PC-3 (cell line): ENCODE data around the gene C1orf116. TPM values are rescaled to one million over a fixed set of nuclear protein-coding genes. Genes with fewer than 3 reads are reported as not detected.

Source experiments
- ATAC-seq: fragments of 200-7000 bp; cut with Tn5 transposase; 2 replicates; pipeline ENCODE4 v1.9.1; 2020; ENCODE audit warnings: mild to moderate bottlenecking, moderate library complexity
- BruUV-seq: library from RNA; stranded (reverse); fragments of 400-500 nt; replicated peaks from 2 replicates; lab custom pipeline; 2021; lab: Mats Ljungman, UMichigan
- CTCF ChIA-PET: fragments of 300-600 bp; sonication (Branson Sonifier 250); formaldehyde crosslinking; loops from one replicate; lab custom pipeline; 2022; ENCODE audit warnings: antibody characterized with exemption; lab: Charles Lee
- POLR2A ChIA-PET: fragments of 300-600 bp; sonication (Branson Sonifier 250); formaldehyde crosslinking; loops from one replicate; lab custom pipeline; 2022; ENCODE audit warnings: antibody characterized with exemption; ENCODE audit not compliant: unreplicated experiment; lab: Charles Lee
- DNase-seq: peaks from one replicate; pipeline ENCODE4 v3.0.0-alpha.2; 2015
- H2AFZ ChIP-seq: fragments of 300-600 bp; sonication (generic); 2 replicates; pipeline ENCODE4 v1.6.0; 2016; ENCODE audit warnings: antibody characterized with exemption, low read length
- H3F3A ChIP-seq: fragments of 300-600 bp; sonication (generic); one replicate; pipeline ENCODE4 v1.6.0; 2017; ENCODE audit warnings: antibody characterized with exemption, low read length, control low read depth, mild to moderate bottlenecking; ENCODE audit not compliant: unreplicated experiment
- H3K27ac ChIP-seq: fragments of 300-600 bp; sonication (generic); 2 replicates; pipeline ENCODE4 v1.5.1; 2016; ENCODE audit warnings: mild to moderate bottlenecking, low read length
- H3K27me3 ChIP-seq: fragments of 300-600 bp; sonication (generic); 2 replicates; pipeline ENCODE4 v1.6.1; 2016; ENCODE audit warnings: low read length, mixed read lengths
- H3K36me3 ChIP-seq: fragments of 300-600 bp; sonication (generic); 2 replicates; pipeline ENCODE4 v1.6.1; 2016; ENCODE audit warnings: low read depth, mixed run types, low read length, mixed read lengths
- H3K4me1 ChIP-seq: fragments of 300-600 bp; sonication (generic); 2 replicates; pipeline ENCODE4 v1.5.1; 2016; ENCODE audit warnings: low read length; ENCODE audit not compliant: insufficient read depth
- H3K4me2 ChIP-seq: fragments of 300-600 bp; sonication (generic); 2 replicates; pipeline ENCODE4 v1.6.0; 2016; ENCODE audit warnings: low read length
- H3K4me3 ChIP-seq: fragments of 300-600 bp; sonication (generic); 2 replicates; pipeline ENCODE4 v1.5.1; 2016; ENCODE audit warnings: mild to moderate bottlenecking, low read length, mixed read lengths
- H3K79me2 ChIP-seq: fragments of 300-600 bp; sonication (generic); 2 replicates; pipeline ENCODE4 v1.6.1; 2017; ENCODE audit warnings: low read length, mixed read lengths
- H3K9ac ChIP-seq: fragments of 300-600 bp; sonication (generic); 2 replicates; pipeline ENCODE4 v1.6.0; 2016; ENCODE audit warnings: mild to moderate bottlenecking, low read length
- H3K9me2 ChIP-seq: fragments of 300-600 bp; sonication (generic); replicated peaks from 2 replicates; pipeline ENCODE4 v1.6.1; 2016; ENCODE audit warnings: mixed run types, low read length, mixed read lengths
- H3K9me3 ChIP-seq: fragments of 300-600 bp; sonication (generic); 2 replicates; pipeline ENCODE4 v1.6.1; 2016; ENCODE audit warnings: low read length, mixed read lengths
- H4K20me1 ChIP-seq: fragments of 300-600 bp; sonication (generic); 2 replicates; pipeline ENCODE4 v1.6.1; 2016; ENCODE audit warnings: low read length, mixed read lengths
- EZH2 ChIP-seq: fragments of 300-600 bp; sonication (generic); IDR thresholded peaks from one replicate; pipeline ENCODE4 v1.6.1; 2017; ENCODE audit warnings: antibody characterized with exemption, mild to moderate bottlenecking, low read length; ENCODE audit not compliant: unreplicated experiment
- EZH2phosphoT487 ChIP-seq: fragments of 300-600 bp; sonication (generic); IDR thresholded peaks from 2 replicates; pipeline ENCODE4 v1.6.1; 2018; ENCODE audit warnings: mild to moderate bottlenecking, antibody characterized with exemption, low read length, borderline replicate concordance
- intact Hi-C: fragments of 100-400 bp; cut with micrococcal nuclease; formaldehyde crosslinking; loops from 2 replicates; pipeline ENCODE4 v1.9.0; 2023
- total RNA-seq: library from RNA; depleted of rRNA; stranded (reverse); fragments of >200 nt; gene quantifications from 2 replicates; pipeline ENCODE4 v1.2.3, GENCODE V29; 2014
- TF ChIP-seq, protein P1 (sequence below): fragments of 300-600 bp; sonication (generic); conservative IDR thresholded peaks from 2 replicates; pipeline ENCODE4 v1.5.1; 2017; ENCODE audit warnings: antibody characterized with exemption, low read depth, mild to moderate bottlenecking, low read length

C1orf116 gene
- total RNA-seq, 1 experiment from 2014 or later: 34.9 TPM

DNA sequence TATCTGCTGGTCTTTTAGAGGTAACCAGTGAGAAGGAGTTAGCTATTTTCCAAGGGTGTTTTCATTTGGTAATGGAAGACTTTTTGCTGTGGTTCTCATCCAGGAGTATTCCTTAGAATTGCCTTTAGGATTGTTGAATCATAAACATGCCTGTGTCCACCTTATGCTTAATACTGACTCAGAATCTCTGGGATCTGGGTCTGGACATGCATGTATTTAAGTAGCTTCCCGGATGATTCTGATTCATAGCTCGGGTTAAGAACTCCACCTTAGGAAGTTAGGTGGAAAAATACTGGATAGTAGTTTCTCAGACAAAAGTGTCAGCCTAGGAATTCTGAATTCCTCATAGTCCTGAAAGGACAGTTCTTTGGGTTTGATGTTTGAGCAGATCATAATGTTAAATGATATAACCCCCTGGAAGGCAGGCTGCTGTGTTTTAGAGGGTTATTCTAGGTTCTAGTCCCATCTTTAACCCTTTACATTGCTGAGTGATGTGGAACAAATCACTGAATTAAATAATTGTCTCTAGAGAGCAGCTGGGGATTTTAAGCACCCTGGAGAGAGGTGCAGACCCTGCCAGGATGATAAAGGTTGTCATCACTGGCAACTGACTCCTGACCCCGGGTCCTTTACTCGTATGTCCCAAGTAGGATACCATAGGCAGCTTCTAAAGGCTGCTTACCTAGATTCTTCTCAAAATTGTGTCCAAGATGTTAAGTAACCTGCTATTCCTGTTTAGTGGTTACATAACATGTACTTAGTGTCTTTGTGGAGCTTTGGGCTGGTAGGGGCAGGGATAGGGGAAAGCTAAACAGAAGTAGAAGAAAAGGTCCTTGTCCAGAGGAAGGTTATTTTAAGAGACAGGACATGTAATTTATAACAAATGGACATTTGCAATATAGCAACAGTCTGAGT lies 41.6 kb upstream of the C1orf116 start:
- ChIA-PET CTCF (interaction anchor here (0.8 kb wide), 1 partner anchor 162 kb away, joined by 4 read pairs; no protein-coding TSS in a partner anchor), POLR2A (interaction anchor here (0.5 to 1.6 kb wide), 6 partner anchors 21 to 268 kb away, joined by 3 to 8 read pairs (median 3); partner anchors contain the start of genes C1orf116 and PFKFB2)
- Histone ChIP-seq H3K9ac (no peak overlapping the region), H3F3A (peaks cover 6% of the 10 kb centered on the region), H2AFZ (no peak overlapping the region), H3K9me3 (no peaks in the 10 kb centered on the region), H3K27ac (peak overlapping the region; percentile 42), H3K9me2 (no peaks in the 10 kb centered on the region), H4K20me1 (no peaks in the 10 kb centered on the region), H3K4me3 (no peak overlapping the region), H3K36me3 (peaks cover 57% of the 10 kb centered on the region), H3K79me2 (no peaks in the 10 kb centered on the region), H3K4me1 (peaks cover 21% of the 10 kb centered on the region), H3K27me3 (no peaks in the 10 kb centered on the region), H3K4me2 (0 out of 2 replicates have a peak overlapping the region, but pooled peaks have one; percentile 1)
- intact Hi-C loops: no loop called here
- peak; percentile 90 for DNase-seq
- BruUV-seq: no TSS peak
- TF ChIP-seq EZH2phosphoT487 (no peak), EZH2 (no peak)
- TF ChIP-seq, protein P1, sequence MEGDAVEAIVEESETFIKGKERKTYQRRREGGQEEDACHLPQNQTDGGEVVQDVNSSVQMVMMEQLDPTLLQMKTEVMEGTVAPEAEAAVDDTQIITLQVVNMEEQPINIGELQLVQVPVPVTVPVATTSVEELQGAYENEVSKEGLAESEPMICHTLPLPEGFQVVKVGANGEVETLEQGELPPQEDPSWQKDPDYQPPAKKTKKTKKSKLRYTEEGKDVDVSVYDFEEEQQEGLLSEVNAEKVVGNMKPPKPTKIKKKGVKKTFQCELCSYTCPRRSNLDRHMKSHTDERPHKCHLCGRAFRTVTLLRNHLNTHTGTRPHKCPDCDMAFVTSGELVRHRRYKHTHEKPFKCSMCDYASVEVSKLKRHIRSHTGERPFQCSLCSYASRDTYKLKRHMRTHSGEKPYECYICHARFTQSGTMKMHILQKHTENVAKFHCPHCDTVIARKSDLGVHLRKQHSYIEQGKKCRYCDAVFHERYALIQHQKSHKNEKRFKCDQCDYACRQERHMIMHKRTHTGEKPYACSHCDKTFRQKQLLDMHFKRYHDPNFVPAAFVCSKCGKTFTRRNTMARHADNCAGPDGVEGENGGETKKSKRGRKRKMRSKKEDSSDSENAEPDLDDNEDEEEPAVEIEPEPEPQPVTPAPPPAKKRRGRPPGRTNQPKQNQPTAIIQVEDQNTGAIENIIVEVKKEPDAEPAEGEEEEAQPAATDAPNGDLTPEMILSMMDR: no peak
- peak; percentile 86 for ATAC-seq

DNA sequence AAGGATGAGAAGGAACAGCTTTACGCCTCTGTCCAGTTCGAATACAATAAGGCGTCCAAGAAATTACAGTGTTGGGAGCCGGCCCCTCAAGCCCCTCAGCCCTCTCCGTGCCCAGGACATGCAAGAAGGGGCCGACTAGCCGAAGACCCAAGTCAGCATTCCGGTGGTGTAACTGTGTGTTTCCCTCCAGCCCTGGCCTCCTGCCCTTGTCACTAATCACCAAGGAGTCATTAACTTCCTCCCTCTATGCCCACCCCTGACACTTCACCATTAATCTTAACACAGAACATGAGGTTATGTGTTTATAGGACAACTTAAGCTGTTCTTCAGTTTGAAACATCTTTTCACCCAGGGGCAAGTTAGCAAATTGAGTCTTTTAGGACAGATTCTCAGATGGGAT lies 39.7 kb upstream of the C1orf116 start:
- H3K79me2 ChIP-seq: no peaks in the 10 kb centered on the region
- no peak overlapping the region for H3K27ac ChIP-seq
- ChIA-PET POLR2A (no interaction called here), CTCF (no interaction called here)
- H3K36me3 ChIP-seq: peaks cover 68% of the 10 kb centered on the region
- H2AFZ ChIP-seq: no peak overlapping the region
- ATAC-seq: no peak
- intact Hi-C loops: no loop called here
- peaks cover 16% of the 10 kb centered on the region for H3K4me1 ChIP-seq
- H3K27me3 ChIP-seq: no peaks in the 10 kb centered on the region
- DNase-seq: no peak
- H3K9me2 ChIP-seq: no peaks in the 10 kb centered on the region
- TF ChIP-seq, protein P1: no peak
- no peak for TF ChIP-seq EZH2phosphoT487
- TF ChIP-seq EZH2: no peak
- BruUV-seq: no TSS peak
- H3K4me3 ChIP-seq: no peak overlapping the region
- H3K4me2 ChIP-seq: no peak overlapping the region
- no peaks in the 10 kb centered on the region for H4K20me1 ChIP-seq
- no peak overlapping the region for H3K9ac ChIP-seq
- peaks cover 6% of the 10 kb centered on the region for H3F3A ChIP-seq
- no peaks in the 10 kb centered on the region for H3K9me3 ChIP-seq

GRCh38 chr1:207071426-207071825 lies 38.9 kb upstream of the C1orf116 start:
- H3K27ac ChIP-seq: no peak overlapping the region

More at GRCh38 chr1:207071426-207071825, 38.9 kb upstream of the C1orf116 start:
- DNase-seq (no peak), ATAC-seq (no peak)
- Histone ChIP-seq H3K9me2 (no peaks in the 10 kb centered on the region), H3K9me3 (no peaks in the 10 kb centered on the region), H3K79me2 (no peaks in the 10 kb centered on the region), H4K20me1 (no peaks in the 10 kb centered on the region), H3K9ac (no peak overlapping the region), H3K4me3 (no peak overlapping the region), H3K27me3 (no peaks in the 10 kb centered on the region), H3F3A (peaks cover 6% of the 10 kb centered on the region), H3K4me1 (peaks cover 16% of the 10 kb centered on the region), H3K4me2 (no peak overlapping the region), H2AFZ (no peak overlapping the region), H3K36me3 (peaks cover 73% of the 10 kb centered on the region)
- CTCF ChIA-PET: no interaction called here
- intact Hi-C loops: no loop called here
- no TSS peak for BruUV-seq
- POLR2A ChIA-PET: no interaction called here
- TF ChIP-seq EZH2: no peak
- TF ChIP-seq, protein P1: no peak
- TF ChIP-seq EZH2phosphoT487: no peak
